GM08714 (cell line): ENCODE measurements around the gene PRAMEF4.
"Not testable (repeated sequence)": the region's sequence is repeated elsewhere in the genome, so short reads cannot be mapped to it uniquely, and the experiment has no call there.

Source experiments
- H3K4me3 ChIP-seq: fragments of 200-500 bp; sonication (Bioruptor generic); 2 replicates; pipeline ENCODE4 v1.5.1; 2014; ENCODE audit warnings: mild to moderate bottlenecking, low read length, inconsistent platforms
- ZNF274 ChIP-seq: IDR thresholded peaks from 2 replicates; pipeline ENCODE4 v1.6.1; 2012; ENCODE audit warnings: mild to moderate bottlenecking, low read depth, low read length

PRAMEF4 gene

DNA sequence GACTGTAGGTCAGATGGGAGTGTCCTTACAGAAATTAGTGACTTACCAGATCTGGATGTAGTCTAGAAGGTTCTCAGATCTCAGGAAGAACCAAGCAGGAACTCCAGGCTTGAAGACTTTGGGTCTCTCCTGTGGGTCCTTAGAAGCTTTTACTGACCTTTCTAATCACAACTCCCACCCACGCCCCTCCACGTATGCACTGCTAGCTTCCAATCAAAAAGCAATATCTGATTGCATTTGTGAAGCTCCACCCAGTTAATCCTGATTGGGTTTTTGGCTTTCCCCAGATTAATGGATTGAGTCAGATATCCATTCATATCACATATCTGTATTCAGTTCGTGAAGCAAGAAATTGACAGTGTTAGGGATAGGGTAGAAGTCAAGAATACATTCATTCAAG is at the start of gene PRAMEF4:
Gene PRAMEF4 (minus strand): TSS at position 101 of the 400 bp plus-strand sequence. CDS start 2,807 bp downstream, outside the sequence.
- not testable (repeated sequence) for H3K4me3 ChIP-seq

DNA sequence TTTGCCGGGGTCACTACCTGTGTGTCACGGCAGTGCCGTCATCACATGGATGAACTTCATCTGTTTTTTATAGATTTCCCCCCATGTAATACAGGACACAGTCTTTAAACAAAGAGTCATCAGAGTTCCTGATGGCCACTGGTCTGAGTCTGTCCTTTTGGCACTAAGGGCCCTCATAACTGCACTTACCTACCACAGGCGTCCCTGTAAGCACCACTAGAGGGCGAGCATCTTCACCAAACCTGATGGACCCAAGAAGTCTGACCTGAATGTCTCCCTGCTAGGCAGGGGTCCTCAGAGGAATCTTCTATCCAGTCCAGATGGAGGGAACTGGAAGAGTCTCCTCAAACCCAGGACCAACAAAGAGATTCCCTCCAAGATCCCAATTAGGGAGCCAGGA is 38.4 kb upstream of the PRAMEF4 start:
- not testable (repeated sequence) for H3K4me3 ChIP-seq

DNA sequence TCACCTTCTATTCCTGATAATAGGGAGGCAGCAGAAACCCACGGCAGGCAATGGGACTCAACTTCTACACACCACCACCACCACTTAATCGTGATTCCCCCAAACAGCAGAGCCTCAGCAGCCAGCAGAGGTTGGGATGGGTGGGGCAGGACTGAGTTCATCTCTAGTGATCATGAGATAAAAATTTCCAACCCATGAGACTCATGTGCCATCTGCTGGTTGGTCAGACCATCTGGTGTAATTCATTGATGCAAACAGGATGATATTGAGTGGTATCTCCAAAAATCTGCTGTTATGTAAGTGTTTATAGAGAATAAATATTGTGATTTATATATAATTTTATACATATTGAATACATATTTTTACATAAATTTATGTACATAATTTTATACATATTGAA is 35.7 kb upstream of the PRAMEF4 start:
- not testable (repeated sequence) for H3K4me3 ChIP-seq

DNA sequence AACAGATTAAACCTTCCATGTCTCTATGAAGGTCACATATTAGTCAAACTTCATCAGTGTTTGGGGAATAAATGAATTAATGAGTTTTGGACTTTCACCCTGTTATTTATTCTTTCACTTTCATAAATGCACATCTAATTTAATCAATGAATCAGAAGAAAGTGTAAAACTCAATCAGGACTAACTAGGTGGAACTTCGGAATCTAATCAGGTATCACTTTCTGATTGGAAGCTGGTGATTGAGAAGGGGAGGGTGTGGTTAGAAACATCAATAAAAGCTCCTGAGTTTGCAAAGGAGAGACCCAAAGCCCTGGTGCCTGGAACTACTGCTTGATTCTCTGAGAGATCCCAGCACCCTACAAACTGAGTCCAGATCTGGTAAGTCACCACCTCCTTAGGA is 30.3 kb upstream of the PRAMEF4 start, which contains the start of gene PRAMEF7:
Gene PRAMEF7 (plus strand): TSS at position 301 of the 400 bp plus-strand sequence. CDS start 1,083 bp downstream, outside the sequence.
- not testable (repeated sequence) for H3K4me3 ChIP-seq

DNA sequence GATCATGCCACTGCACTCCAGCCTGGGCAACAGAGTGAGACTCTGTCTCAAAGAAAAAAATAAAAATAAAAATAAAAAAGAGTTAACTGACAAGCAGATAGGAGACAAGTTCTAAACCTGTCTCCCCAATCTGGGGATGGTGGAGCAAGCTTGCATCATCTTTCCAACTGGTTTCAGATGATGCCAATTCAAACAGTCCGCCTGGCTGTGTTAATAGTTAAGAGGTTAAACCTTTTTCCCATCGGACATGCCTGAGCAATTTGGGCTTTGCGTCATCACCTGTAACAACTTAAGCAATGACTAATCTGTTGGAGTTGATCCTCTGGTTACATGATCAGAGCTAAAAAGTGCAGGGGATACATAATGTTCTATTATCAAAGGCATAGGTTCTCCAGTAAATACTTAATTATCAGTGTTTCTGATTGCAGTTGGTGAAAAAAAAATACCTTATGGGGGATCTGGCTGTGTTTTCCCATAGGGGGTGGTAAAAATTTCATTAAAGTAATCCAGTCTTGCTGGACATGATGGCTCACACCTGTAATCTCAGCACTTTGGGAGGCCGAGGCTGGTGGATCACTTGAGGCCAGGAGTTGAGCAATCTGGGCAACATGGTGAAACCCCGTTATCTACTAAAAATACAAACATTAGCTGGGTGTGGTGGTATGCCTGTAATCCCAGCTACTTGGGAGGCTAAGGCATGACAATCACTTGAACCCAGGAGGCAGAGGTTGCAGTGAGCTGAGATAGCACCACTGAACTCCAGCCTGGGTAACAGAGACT is 18.0 kb upstream of the PRAMEF4 start:
- not testable (repeated sequence) for H3K4me3 ChIP-seq

DNA sequence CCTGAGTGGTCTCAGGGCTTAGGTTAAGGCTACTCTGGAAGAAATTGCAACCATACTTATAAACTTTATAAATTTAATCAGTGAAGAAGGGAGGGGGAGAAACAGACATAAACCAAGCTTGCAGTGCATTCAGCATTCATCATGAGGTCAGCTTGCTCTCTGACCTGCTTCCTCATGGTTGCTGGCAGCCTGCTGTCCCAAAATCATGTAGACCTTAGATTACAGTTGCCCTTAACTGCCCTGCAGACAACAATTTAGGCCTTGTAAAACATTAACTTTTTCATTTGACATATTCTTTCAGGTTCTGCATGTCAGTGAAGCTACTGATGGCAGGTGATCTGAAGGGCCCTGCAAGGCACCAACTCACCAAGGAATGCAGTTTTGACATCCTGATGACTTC is 13.2 kb upstream of the PRAMEF4 start:
- not testable (repeated sequence) for H3K4me3 ChIP-seq

DNA sequence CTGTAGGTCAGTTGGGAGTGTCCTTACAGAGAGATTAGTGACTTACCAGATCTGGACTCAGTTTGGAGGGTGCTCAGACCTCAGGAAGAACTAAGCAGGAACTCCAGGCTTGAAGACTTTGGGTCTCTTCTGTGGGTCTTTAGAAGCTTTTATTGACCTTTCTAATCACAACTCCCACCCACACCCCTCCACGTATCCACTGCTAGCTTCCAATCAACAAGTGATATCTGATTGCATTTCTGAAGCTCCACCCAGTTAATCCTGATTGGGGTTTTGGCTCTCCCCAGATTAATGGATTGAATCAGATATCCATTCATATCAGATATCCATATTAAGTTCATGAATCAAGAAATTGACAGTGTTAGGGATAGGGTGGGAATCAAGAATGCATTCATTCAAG is 12.2 kb upstream of the PRAMEF4 start, which contains the start of gene PRAMEF10:
Gene PRAMEF10 (minus strand): TSS at position 101 of the 400 bp plus-strand sequence. CDS start 2,423 bp downstream, outside the sequence.
- H3K4me3 ChIP-seq, result not testable (repeated sequence)

DNA sequence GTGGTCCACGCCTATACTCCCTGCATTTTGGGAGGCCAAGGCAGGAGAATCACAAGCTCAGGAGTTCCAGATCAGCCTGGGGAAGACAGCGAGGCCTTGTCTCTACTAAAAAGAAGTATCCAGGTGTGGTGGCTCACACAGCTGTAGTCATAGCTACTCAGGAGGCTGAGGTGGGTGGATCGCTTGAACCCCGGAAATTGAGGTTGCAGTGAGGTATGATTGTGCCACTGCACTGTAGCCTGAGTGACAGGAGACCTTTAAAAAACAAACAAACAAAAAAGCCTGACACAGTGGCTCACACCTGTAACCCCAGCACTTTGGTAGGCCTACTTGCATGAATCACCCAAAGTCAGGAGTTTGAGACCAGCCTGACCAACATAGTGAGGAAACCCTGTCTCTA is 7.5 kb downstream of the PRAMEF4 start:
- not testable (repeated sequence) for H3K4me3 ChIP-seq

DNA sequence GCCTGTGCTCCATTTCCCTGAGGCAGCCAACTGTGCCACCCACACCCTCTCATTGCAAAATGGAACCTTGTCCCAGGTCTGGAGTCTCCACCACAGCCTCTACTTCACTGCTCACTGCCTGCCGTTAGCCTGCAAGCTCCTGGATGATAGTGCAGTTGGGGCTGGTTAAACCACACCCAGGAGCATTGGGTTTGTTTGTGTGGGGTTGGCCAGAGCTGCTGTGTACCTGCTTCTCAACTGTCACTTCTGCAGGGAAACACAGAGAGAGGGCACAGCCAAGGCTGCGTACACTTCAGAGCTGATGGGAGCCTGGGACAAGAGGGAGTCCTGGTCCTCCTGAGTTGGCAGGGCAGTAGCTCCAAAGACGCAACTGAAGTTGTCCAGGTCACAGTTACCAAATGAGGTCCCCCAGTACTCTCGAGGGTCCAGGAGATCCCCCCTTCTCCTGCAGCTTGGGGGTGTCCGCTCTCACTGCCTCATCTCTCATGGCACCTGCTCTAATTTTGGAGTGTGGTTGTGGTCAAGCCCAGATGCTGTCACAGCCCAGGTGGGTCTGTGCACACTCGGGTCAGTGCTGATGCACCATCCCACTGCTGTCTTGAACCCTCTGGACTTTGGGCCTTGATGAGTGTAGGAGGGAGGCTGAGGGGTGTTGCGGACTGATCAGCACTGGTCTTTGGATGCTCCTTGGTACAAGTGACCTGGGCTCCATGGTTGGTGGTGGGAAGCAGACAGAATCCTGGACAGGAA is 22.7 kb downstream of the PRAMEF4 start:
- H3K4me3 ChIP-seq, result not testable (repeated sequence)

DNA sequence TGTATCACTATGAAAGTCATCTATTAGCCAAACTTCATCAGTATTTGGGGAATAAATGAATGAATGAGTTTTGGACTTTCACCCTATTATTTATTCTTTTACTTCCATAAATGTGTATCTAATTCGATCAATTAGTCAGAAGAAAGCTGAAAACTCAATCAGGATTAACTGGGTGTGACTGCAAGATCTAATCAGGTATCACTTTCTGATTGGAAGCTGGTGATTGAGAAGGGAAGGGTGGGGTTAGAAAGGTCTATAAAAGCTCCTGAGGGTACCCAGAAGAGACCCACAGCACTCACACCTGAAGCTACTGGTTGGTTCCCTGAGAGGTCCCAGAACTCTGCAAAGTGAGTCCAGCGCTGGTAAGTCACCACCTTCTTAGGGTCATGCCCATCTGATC is 29.2 kb downstream of the PRAMEF4 start, which contains the start of gene PRAMEF2:
Gene PRAMEF2 (plus strand): TSS at position 301 of the 400 bp plus-strand sequence. CDS start 1,924 bp downstream, outside the sequence.
- H3K4me3 ChIP-seq, result not testable (repeated sequence)

DNA sequence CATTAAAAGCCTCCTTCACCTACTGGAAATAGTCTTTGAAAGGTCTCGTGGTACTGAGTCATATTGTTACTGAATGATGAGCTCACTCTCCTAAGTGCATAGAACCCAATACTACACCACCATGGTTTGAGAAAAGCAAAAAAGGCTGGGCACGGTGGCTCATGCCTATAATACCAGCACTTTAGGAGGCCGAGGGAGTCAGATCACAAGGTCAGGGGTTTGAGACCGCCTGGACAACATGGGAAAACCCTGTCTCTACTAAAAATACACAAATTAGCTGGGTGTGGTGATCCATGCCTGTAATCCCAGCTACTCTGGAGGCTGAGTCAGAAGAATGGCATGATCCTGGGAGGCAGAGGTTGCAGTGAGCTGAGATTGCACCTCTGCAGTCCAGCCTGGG is 34.2 kb downstream of the PRAMEF4 start:
- no peak overlapping the region for H3K4me3 ChIP-seq
- TF ChIP-seq ZNF274, result no peak

DNA sequence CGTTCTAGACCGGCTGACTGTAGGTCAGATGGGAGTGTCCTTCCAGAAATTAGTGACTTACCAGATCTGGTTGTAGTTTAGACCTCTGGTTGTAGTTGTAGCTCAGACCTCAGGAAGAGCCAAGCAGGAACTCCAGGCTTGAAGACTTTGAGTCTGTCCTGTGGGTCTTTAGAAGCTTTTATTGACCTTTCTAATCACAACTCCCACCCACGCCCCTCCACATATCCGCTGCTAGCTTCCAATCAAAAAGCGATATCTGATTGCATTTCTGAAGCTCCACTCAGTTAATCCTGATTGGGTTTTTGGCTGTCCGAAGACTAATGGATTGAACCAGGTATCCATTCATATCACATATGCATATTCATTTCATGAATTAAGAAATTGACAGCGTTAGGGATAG is 37.4 kb downstream of the PRAMEF4 start, which contains the start of gene HNRNPCL1:
Gene HNRNPCL1 (minus strand): TSS at position 101 of the 400 bp plus-strand sequence. CDS start 431 bp downstream, outside the sequence.
- not testable (repeated sequence) for H3K4me3 ChIP-seq

DNA sequence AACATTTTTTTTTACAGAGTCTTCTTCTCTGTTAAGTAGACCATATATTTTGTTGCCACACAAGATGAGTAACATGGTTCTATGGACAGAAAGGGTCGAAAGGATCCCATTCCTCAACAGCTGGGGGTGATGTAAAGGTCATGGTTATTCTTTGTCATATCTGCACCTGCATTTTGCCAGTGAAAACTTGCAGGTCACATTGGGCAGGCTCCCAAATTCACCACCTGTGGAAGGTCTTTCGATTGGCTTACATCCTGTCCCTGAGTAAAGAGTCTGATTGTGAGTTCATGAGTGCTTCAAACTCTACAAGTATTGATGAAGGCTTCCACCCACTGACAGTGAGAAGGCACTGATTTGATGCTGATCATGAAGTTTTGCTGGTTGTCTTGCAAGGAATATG is 52.8 kb downstream of the PRAMEF4 start:
- H3K4me3 ChIP-seq, result not testable (repeated sequence)

DNA sequence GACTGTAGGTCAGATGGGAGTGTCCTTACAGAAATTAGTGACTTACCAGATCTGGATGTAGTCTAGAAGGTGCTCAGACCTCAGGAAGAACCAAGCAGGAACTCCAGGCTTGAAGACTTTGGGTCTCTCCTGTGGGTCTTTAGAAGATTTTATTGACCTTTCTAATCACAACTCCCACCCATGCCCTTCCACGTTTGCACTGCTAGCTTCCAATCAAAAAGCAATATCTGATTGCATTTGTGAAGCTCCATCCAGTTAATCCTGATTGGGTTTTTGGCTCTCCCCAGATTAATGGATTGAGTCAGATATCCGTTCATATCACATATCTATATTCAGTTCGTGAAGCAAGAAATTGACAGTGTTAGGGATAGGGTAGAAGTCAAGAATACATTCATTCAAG is 54.7 kb downstream of the PRAMEF4 start, which contains the start of gene PRAMEF11:
Gene PRAMEF11 (minus strand): TSS at position 101 of the 400 bp plus-strand sequence. CDS start 2,621 bp downstream, outside the sequence.
- not testable (repeated sequence) for H3K4me3 ChIP-seq
